GM15510 (cell line): Measurements from ENCODE around the gene IFIT2.

Source experiments
- POLR2A ChIP-seq: IDR thresholded peaks from 3 replicates; pipeline ENCODE4 v1.6.1; 2011; ENCODE audit warnings: borderline replicate concordance; ENCODE audit not compliant: insufficient read length; ENCODE audit errors: extremely low read depth

Gene IFIT2

DNA sequence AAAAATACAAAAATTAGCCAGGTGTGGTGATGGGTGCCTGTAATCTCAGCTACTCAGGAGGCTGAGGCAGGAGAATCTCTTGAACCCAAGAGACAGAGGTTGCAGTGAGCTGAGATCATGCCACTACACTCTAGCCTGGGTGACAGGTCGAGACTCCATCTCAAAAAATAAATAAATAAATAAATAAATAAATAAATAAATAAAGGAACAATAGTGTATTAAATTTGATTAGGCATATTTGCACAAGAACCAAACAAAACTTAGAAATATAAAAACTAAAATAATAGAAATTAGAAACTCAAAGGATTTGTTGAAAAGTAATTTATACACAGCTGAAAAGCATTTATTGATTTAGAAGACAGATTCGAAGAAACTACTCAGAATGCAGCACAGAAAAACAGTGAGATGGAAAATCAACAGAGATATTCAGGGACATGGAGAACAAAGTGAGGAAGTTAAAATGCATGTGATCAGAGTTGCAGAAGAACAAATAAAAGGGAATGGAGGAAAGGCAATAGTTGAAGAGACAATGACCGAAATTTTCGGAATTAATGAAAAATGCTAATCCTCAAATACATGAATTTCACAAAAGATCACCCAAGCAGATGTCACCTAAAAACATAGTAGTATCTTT is 43.6 kb downstream of the IFIT2 start:
- no peak for TF ChIP-seq POLR2A

GRCh38 chr10:89346405-89347254 is 44.8 kb downstream of the IFIT2 start:
- TF ChIP-seq POLR2A: no peak

GRCh38 chr10:89347701-89348457 is 46.0 kb downstream of the IFIT2 start:
- TF ChIP-seq POLR2A: no peak

GRCh38 chr10:89348481-89348880 is 46.6 kb downstream of the IFIT2 start:
- no peak for TF ChIP-seq POLR2A

- TF ChIP-seq POLR2A: no peak
These were observed 47.1 kb downstream of the IFIT2 start for GRCh38 chr10:89348975-89349374.

GRCh38 chr10:89351412-89351779 is 49.5 kb downstream of the IFIT2 start:
- no peak for TF ChIP-seq POLR2A

DNA sequence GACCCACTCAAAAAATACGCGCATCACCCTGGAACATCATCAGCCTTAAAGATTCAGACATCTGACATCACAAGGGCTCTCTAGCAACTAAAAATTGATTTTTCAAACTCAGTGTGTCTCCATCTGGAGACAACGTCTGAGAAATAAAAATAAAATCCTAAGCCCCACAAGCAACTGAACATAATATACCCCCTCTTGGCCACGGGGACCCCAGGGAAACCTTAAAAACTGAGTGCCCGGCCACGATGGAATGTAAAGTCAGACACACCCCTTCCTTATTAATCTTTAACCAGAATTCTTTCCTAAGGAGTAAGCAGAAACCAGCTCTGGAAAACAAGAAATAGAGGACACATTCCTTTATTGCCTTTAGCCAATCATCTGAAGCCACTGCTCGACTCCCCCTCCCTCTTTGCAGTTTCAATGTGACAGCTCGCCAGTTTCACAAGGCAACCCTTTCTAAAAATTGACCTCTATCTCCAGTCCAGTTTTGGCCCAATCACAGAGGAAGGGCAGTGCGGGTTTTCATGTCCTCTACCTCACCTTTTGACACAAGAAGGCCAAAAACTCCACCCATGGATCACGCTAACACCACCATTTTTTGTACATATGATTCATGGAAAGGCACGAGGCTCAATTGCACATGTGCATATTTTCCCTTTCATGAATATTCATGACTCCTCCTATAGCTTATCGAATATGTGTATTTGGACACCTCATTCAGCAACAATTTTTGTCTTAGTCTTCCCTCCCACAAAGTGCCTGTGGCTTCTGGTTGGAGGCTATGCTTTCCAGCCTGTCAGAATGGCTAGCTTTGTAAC is 50.1 kb downstream of the IFIT2 start:
- no peak for TF ChIP-seq POLR2A

GRCh38 chr10:89352802-89353201 is 51.0 kb downstream of the IFIT2 start:
- no peak for TF ChIP-seq POLR2A

GRCh38 chr10:89355394-89355931 is 53.6 kb downstream of the IFIT2 start:
- TF ChIP-seq POLR2A: no peak

GRCh38 chr10:89357096-89357495 is 55.2 kb downstream of the IFIT2 start:
- TF ChIP-seq POLR2A: no peak

DNA sequence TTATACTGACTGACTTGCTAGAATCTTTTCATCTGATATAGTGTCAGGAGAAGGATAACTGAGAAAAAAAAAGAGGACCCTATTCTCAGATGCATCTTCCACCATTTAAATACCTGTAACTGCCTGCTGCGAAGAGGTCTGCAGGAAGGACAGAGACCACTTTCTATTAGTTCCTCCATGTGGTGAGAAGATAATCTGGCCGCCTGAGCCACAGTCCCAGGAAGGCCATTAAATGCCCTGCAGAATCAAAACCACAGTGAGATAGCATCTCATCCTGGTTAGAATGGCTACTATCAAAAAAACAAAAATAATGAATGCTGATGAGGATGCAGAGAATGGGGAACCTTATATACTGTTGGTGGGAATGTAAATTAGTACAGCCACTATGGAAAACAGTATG is 56.1 kb downstream of the IFIT2 start:
- TF ChIP-seq POLR2A: no peak
